ENCODE data around the gene COTL1. TPM values are rescaled to one million over a fixed set of nuclear protein-coding genes. Genes with fewer than 3 reads are reported as not detected.

The COTL1 gene
- total RNA-seq, 1 donor from 2014 or later: 483 TPM

DNA sequence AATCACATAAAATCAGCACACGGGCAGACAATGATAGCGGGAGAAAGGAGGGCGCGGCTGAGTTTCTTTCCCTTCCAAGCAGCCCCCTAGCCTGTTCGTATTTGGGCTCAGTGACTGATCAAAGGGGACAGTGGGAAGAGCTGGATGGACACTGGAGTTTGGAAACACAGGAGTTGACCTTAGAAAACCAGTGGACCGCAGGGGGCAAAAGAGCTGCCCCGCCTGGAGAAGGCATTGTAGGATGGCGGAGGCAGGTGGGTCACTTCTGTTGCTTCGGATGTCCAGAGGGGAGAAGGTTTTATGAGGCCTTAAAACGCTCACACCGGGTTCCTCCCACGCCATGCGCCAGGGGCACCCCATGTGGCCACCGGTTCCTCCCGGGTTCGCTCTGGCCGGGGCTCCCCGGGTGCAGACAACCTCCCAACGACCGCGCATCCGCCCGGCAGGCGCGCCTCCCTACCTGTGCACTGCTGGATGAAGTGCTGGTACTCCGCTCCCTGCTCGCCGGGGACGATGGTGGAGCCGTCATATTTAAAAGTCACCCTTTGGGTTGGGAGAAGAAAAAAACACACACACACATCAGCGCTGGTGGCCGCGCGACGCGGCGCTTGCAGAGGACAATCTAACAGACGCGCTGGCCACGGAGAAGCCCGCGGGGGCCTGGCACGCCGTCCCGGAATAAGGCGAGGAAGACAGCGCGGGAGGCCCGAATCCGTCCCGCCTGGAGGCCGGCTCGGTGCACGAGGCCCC lies 662 bp downstream of the COTL1 start:
- Mint-ChIP-seq H3K36me3 (ENCODE audit: low read depth) (peaks cover 46% of the 10 kb centered on the region), H3K27me3 (ENCODE audit: low read depth) (peaks cover 6% of the 10 kb centered on the region), H3K9me3 (no peaks in the 10 kb centered on the region), H3K4me1 (ENCODE audit: low read depth) (peaks cover 47% of the 10 kb centered on the region), H3K4me3 (ENCODE audit: low read depth) (peak overlapping the region; percentile 92), H3K27ac (peak overlapping the region; percentile 76)
- intact Hi-C loops (cut with micrococcal nuclease): loop anchor here (5.0 kb wide), 1 partner anchor 410 kb away; the partner anchor contains the start of gene KIAA0513
- DNase-seq (ENCODE audit: low spot score): peak; percentile 52

DNA sequence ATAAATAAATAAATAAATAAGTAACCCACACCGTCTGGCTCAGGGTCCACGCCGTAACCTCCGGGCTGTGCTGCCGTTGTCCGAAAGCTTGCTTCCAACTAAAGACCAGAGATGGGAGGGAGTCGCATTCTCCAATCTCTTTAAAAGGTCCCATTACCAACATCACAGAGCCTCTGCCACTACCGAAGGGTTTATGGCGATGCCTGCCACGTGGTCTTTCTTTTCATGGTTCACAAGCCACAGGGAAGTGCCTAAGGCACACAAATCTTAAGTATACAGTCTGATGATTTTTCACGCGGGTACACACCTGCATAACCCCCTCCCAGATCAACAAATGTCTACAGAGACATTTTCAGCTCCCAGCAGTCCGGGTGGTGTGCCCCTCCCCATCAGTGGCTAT lies 1.4 kb downstream of the COTL1 start:
- intact Hi-C loops (cut with micrococcal nuclease): loop anchor here (1.0 to 5.0 kb wide), 2 partner anchors 8 to 411 kb away; partner anchors contain the start of gene KIAA0513
- peaks cover 6% of the 10 kb centered on the region for H3K27me3 Mint-ChIP-seq (ENCODE audit: low read depth)
- H3K36me3 Mint-ChIP-seq (ENCODE audit: low read depth): peaks cover 53% of the 10 kb centered on the region
- no peak for DNase-seq (ENCODE audit: low spot score)
- peak overlapping the region; percentile 92 for H3K4me3 Mint-ChIP-seq (ENCODE audit: low read depth)
- peak overlapping the region; percentile 76 for H3K27ac Mint-ChIP-seq
- peaks cover 49% of the 10 kb centered on the region for H3K4me1 Mint-ChIP-seq (ENCODE audit: low read depth)
- H3K9me3 Mint-ChIP-seq: no peaks in the 10 kb centered on the region

DNA sequence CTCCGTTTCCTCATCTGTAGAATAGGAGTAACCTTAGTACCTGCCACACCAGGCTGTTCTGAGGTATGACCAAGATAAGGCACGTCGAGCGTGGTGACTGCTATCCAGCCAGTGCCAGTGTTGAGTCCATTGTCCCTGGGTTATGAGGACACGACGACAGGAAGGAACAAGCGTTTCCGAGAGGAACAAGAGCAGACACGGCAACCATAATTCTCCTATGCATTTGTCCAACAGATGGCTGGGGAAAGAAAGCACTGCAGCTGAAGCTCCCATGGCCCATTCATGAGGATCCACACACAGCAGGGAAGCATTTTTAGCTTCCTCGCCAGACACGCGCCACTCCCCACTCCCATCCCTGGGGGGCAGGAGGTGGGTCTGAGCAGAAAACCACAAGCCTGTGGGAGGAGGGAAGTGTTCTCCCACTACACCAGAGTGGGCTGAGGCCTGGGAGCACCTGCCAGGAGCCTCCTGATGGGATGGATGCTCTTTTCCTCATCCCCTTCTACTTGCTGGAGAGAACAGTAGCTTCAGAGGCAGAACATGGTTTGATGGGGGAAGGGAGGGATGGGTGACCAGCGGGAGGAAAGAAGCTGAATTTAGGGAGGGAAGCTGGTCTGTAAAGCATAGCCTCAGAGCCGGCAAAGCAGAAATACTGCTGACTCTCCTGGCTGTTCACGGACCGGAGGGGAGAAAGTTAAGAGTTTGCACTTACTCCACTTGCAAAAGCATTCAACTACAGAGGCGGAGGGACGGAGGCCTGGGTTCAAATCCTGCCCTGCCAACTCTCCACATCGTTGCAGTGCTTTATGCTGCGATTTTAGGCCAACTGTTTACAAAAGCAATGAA lies 2.7 kb downstream of the COTL1 start:
- Mint-ChIP-seq H3K36me3 (ENCODE audit: low read depth) (peaks cover 66% of the 10 kb centered on the region), H3K4me3 (ENCODE audit: low read depth) (peak overlapping the region; percentile 92), H3K4me1 (ENCODE audit: low read depth) (peaks cover 62% of the 10 kb centered on the region), H3K27me3 (ENCODE audit: low read depth) (peaks cover 6% of the 10 kb centered on the region), H3K27ac (peak overlapping the region; percentile 85), H3K9me3 (peaks cover 10% of the 10 kb centered on the region)
- no peak for DNase-seq (ENCODE audit: low spot score)
- intact Hi-C loops (cut with micrococcal nuclease): loop anchor here (5.0 kb wide), 1 partner anchor 412 kb away; the partner anchor contains the start of gene KIAA0513

DNA sequence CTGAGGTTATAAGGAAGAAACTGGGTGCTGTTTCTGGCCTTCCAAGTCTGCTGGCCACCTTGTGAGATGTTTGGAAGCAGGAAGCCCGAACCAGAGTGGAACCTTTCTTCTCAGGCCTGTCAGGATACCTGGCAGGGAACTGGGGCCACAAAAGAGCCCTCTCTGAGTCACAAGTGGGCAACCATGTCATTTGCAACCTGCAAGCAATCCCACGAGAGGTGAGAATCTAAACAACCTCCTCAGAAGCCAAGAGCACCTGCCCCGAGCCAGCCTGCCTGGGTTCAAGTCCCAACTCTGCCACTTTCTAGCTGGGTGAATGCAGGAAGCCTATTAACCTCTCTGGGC lies 3.3 kb downstream of the COTL1 start:
- Mint-ChIP-seq H3K4me3 (ENCODE audit: low read depth) (peak overlapping the region; percentile 92), H3K36me3 (ENCODE audit: low read depth) (peaks cover 72% of the 10 kb centered on the region), H3K27me3 (ENCODE audit: low read depth) (peaks cover 6% of the 10 kb centered on the region), H3K9me3 (peaks cover 11% of the 10 kb centered on the region), H3K4me1 (ENCODE audit: low read depth) (peaks cover 68% of the 10 kb centered on the region), H3K27ac (peak overlapping the region; percentile 85)
- DNase-seq (ENCODE audit: low spot score): no peak
- intact Hi-C loops (cut with micrococcal nuclease): no loop called here

DNA sequence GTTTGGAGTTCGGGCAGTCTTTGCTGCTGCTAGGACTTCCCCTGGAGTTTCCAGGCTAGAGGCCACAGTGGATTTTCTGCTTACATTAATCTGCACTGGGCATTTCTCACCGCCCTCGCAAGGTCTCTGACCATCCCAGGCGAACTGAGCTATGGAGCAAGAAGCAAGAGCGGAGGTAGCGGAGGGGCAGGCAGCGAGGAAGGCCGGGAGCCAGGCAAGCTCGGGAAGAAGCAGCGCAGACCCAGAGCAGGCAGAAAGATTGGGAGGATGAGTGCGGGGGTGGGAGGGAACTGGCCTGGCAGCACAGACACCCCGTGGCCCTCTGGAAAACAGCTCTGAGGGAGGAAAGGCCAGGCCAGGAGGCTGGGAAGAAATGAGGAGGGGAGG lies 3.8 kb downstream of the COTL1 start:
- peaks cover 11% of the 10 kb centered on the region for H3K9me3 Mint-ChIP-seq
- H3K4me1 Mint-ChIP-seq (ENCODE audit: low read depth): peaks cover 70% of the 10 kb centered on the region
- intact Hi-C loops (cut with micrococcal nuclease): no loop called here
- peak overlapping the region; percentile 75 for H3K4me3 Mint-ChIP-seq (ENCODE audit: low read depth)
- DNase-seq (ENCODE audit: low spot score): no peak
- H3K27ac Mint-ChIP-seq: peak overlapping the region; percentile 85
- H3K27me3 Mint-ChIP-seq (ENCODE audit: low read depth): peaks cover 2% of the 10 kb centered on the region
- peaks cover 77% of the 10 kb centered on the region for H3K36me3 Mint-ChIP-seq (ENCODE audit: low read depth)

DNA sequence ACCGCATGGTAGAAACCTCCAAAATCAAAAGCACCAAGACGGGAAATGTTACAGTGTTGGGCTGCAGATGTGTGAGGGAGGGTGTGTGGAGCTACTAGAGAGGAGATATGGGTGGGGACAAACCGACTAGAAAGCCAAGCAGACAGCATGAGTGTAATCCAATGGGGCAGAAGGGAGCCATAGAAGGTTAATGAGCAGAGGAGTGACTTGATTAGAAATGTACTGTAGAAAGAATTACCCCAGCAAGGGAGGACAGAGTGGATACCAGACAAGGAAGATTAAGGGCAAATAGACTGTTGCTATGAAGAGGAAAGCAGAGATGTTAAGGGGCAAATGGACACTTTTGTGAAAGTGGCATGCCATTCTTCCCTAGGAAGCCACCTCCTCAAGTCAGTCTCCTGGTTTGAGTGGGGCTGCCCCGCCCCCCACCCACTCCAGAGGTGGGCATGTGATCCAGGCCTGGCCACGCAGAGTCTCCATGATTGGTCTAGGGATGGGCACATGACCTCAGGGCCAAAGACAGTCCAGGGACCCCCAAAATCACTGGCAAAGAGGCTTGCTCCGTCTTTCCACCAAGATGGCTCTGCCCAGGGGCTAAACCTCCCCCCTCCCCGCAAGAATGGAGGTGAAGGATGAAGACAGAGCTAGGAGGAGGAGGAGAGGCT lies 4.3 kb downstream of the COTL1 start:
- no peaks in the 10 kb centered on the region for H3K27me3 Mint-ChIP-seq (ENCODE audit: low read depth)
- no peak for DNase-seq (ENCODE audit: low spot score)
- H3K4me1 Mint-ChIP-seq (ENCODE audit: low read depth): peaks cover 71% of the 10 kb centered on the region
- intact Hi-C loops (cut with micrococcal nuclease): no loop called here
- H3K27ac Mint-ChIP-seq: peak overlapping the region; percentile 85
- peaks cover 79% of the 10 kb centered on the region for H3K36me3 Mint-ChIP-seq (ENCODE audit: low read depth)
- peaks cover 11% of the 10 kb centered on the region for H3K9me3 Mint-ChIP-seq
- peak overlapping the region; percentile 75 for H3K4me3 Mint-ChIP-seq (ENCODE audit: low read depth)

DNA sequence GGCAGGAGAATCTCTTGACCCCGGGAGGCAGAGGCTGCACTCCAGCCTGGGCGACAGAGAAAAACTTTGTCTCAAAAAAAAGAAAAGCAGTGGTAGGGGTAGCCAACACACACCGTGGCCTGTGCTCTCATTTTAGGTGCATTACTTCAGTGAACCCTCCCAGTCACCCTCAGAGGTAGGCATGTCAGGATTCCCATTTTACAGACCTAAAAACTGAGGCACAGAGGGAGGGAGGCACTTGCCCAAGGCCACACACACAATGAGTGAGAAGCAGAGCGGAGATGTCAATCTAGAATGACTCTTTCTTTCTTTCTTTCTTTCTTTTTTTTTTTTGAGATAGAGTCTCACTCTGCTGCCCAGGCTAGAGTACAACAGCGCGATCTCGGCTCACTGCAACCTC lies 5.2 kb downstream of the COTL1 start:
- peak overlapping the region; percentile 85 for H3K27ac Mint-ChIP-seq
- peaks cover 86% of the 10 kb centered on the region for H3K36me3 Mint-ChIP-seq (ENCODE audit: low read depth)
- no peaks in the 10 kb centered on the region for H3K27me3 Mint-ChIP-seq (ENCODE audit: low read depth)
- peak overlapping the region; percentile 11 for H3K4me3 Mint-ChIP-seq (ENCODE audit: low read depth)
- H3K4me1 Mint-ChIP-seq (ENCODE audit: low read depth): peaks cover 78% of the 10 kb centered on the region
- intact Hi-C loops (cut with micrococcal nuclease): no loop called here
- no peak for DNase-seq (ENCODE audit: low spot score)
- H3K9me3 Mint-ChIP-seq: peaks cover 11% of the 10 kb centered on the region

DNA sequence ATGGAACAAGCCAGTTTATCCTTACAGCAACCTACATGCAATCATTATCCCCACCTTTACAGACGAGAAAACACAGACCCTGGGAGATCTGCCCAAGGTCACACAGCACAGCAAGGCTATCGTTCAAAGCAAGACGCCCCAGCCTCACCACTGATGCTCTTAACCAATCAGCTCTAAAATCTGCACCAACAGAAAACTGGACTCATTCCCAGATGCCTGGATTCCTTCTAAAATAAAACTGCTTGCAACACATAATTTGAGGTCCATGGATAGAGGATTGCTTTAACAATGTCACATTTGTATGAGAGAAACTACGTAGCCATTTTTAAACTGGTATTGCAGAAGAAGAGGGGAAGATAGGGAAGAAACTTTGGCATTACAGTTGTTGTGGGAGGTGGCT lies 6.8 kb downstream of the COTL1 start:
- no peaks in the 10 kb centered on the region for H3K27me3 Mint-ChIP-seq (ENCODE audit: low read depth)
- DNase-seq (ENCODE audit: low spot score): no peak
- intact Hi-C loops (cut with micrococcal nuclease): no loop called here
- H3K9me3 Mint-ChIP-seq: peaks cover 11% of the 10 kb centered on the region
- H3K4me3 Mint-ChIP-seq (ENCODE audit: low read depth): peak overlapping the region; percentile 22
- H3K36me3 Mint-ChIP-seq (ENCODE audit: low read depth): peaks cover 90% of the 10 kb centered on the region
- peak overlapping the region; percentile 66 for H3K27ac Mint-ChIP-seq
- H3K4me1 Mint-ChIP-seq (ENCODE audit: low read depth): peaks cover 94% of the 10 kb centered on the region

DNA sequence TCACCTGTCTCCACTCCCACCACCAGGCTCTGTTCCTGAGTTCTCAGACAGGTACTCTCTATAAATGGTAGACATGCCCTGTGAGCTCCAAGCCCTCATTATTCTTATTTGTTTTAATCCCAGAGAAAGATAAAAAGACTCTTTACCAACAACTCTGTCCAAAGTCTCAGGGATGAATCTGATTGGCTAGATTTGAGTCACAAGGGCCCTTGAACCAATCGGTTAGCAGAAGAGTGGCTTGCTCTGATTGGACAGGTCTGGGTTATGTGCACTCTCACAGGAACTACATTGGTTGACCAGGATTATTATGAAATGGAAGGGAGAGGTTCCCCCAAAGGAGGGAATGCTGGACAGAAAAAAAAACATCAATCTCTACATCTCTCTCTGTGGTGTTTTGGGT lies 7.5 kb downstream of the COTL1 start:
- Mint-ChIP-seq H3K36me3 (ENCODE audit: low read depth) (peaks cover 90% of the 10 kb centered on the region), H3K27me3 (ENCODE audit: low read depth) (no peaks in the 10 kb centered on the region), H3K27ac (peak overlapping the region; percentile 75), H3K4me1 (ENCODE audit: low read depth) (peaks cover 93% of the 10 kb centered on the region), H3K9me3 (peaks cover 11% of the 10 kb centered on the region), H3K4me3 (ENCODE audit: low read depth) (peak overlapping the region; percentile 22)
- no peak for DNase-seq (ENCODE audit: low spot score)
- intact Hi-C loops (cut with micrococcal nuclease): no loop called here

DNA sequence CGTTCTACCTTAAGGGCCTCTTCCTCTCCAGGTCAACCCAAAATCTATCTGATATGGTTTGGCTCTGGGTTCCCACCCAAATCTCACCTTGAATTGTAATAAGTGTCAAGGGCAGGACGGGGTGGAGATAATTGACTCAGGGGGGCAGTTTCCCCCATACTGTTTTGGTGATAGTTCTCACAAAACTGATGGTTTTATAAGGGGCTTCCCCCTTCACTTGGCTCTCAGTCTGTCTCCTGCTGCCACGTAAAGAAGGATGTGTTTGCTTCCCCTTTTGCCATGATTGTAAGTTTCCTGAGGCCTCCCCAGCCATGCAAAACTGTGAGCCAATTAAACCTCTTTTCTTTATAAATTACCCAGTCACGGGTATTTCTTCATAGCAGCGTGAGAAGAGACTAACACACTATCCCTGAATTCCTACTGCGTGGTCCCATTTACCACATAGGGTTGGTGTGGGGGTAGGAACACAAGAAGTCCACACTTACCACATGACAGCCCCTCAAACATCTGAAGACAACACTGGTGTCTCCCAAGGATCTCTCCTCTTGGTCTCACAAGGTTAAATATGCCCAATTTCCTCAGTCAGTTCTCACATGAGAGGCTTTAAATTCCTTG lies 8.2 kb downstream of the COTL1 start:
- DNase-seq (ENCODE audit: low spot score): no peak
- intact Hi-C loops (cut with micrococcal nuclease): loop anchor here (2.0 kb wide), 1 partner anchor 15 kb away; no protein-coding TSS in a partner anchor
- Mint-ChIP-seq H3K27ac (peak overlapping the region; percentile 75), H3K36me3 (ENCODE audit: low read depth) (peaks cover 89% of the 10 kb centered on the region), H3K4me3 (ENCODE audit: low read depth) (peak overlapping the region; percentile 39), H3K4me1 (ENCODE audit: low read depth) (peaks cover 91% of the 10 kb centered on the region), H3K9me3 (peaks cover 11% of the 10 kb centered on the region), H3K27me3 (ENCODE audit: low read depth) (no peaks in the 10 kb centered on the region)

DNA sequence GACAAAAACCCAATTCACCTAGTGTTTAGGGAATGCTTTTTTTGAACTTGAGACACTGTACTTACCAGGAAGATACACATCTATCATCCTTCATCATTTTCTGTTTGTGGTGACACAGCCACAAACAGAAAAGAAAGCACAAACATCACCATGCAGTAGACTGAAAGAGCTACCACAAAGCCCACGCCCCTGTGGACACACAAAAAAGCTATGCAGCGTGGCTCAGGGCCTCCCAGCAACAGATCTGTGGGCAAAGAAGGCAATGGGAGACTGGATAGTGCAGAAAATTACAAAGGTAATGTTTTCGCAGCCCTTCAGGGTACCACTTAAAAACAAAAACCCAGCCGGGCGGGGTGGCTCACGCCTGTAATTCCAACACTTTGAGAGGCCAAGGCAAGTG lies 9.6 kb downstream of the COTL1 start:
- Mint-ChIP-seq H3K27ac (peak overlapping the region; percentile 86), H3K27me3 (ENCODE audit: low read depth) (no peaks in the 10 kb centered on the region), H3K4me1 (ENCODE audit: low read depth) (peaks cover 86% of the 10 kb centered on the region), H3K36me3 (ENCODE audit: low read depth) (peaks cover 86% of the 10 kb centered on the region), H3K9me3 (peaks cover 11% of the 10 kb centered on the region), H3K4me3 (ENCODE audit: low read depth) (peak overlapping the region; percentile 70)
- intact Hi-C loops (cut with micrococcal nuclease): loop anchor here (1.0 to 2.0 kb wide), 3 partner anchors 8 to 13 kb away; no protein-coding TSS in a partner anchor
- peak; percentile 63 for DNase-seq (ENCODE audit: low spot score)

DNA sequence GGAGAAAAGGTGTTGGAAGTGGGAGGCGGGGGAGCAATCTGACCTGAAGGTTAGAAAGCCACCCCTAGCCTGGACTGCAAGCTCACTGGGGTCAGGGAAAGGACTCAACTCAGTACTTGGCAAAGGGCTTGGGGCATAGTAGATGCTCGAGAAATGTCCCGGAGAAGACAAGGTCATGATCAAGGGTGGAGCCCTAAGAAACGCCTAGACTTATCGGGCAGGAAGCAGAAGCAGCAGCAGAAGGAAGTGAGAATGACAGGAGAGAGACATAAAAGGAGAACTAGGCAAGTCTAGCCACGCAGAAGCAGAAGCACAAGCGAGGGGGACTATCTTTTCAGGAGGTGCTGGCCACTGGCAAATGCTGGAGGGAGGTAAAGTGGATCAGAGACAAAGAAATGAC lies 10.2 kb downstream of the COTL1 start:
- peak overlapping the region; percentile 70 for H3K4me3 Mint-ChIP-seq (ENCODE audit: low read depth)
- DNase-seq (ENCODE audit: low spot score): peak; percentile 29
- peak overlapping the region; percentile 86 for H3K27ac Mint-ChIP-seq
- peaks cover 11% of the 10 kb centered on the region for H3K9me3 Mint-ChIP-seq
- intact Hi-C loops (cut with micrococcal nuclease): loop anchor here (1.0 to 2.0 kb wide), 3 partner anchors 7 to 13 kb away; no protein-coding TSS in a partner anchor
- peaks cover 88% of the 10 kb centered on the region for H3K36me3 Mint-ChIP-seq (ENCODE audit: low read depth)
- no peaks in the 10 kb centered on the region for H3K27me3 Mint-ChIP-seq (ENCODE audit: low read depth)
- peaks cover 88% of the 10 kb centered on the region for H3K4me1 Mint-ChIP-seq (ENCODE audit: low read depth)
